Measurements from ENCODE around the gene HNRNPM.

GRCh38 chr19:8401981-8402411 is 42.8 kb upstream of the HNRNPM start:
- TF ChIP-seq CTCF (IDR thresholded peaks at IDR 0.05): no peak
- TF ChIP-seq POLR2A (IDR thresholded peaks at IDR 0.05; ENCODE audit: low read depth): no peak
- no peak for TF ChIP-seq POLR2AphosphoS5 (IDR thresholded peaks at IDR 0.05)

Measured in esophagus muscularis mucosa (tissue), 3 donors.